ENCODE data around the gene PDIA3.

Gene PDIA3

GRCh38 chr15:43789409-43789808 lies 43.2 kb downstream of the PDIA3 start:
- TF ChIP-seq EZH2phosphoT487 (IDR thresholded peaks at IDR 0.05; ENCODE audit: low read depth) (no peak), CTCF (IDR thresholded peaks at IDR 0.05; ENCODE audit: low read depth, low read length) (no peak)
- Histone ChIP-seq H3K9ac (ENCODE audit: low read length) (peak overlapping the region; percentile 44), H3K4me1 (ENCODE audit: low read length) (peaks cover 30% of the 10 kb centered on the region)

GRCh38 chr15:43791993-43792760 lies 45.9 kb downstream of the PDIA3 start, which contains the start of gene SERF2:
Gene SERF2 (plus strand): TSS chr15:43792320. CDS start chr15:43792377, 57 bp downstream.
- Histone ChIP-seq H3K4me3 (ENCODE audit: low read length) (peak within 1 kb of the TSS; percentile 90), H3K36me3 (replicated peaks; ENCODE audit: low read depth, low read length) (peaks cover 36% of the 10 kb centered on the region), H3K4me1 (ENCODE audit: low read length) (peaks cover 30% of the 10 kb centered on the region), H3K27me3 (ENCODE audit: low read depth, low read length) (no peaks in the 10 kb centered on the region), H3K9me3 (ENCODE audit: insufficient read depth, low read length) (no peaks in the 10 kb centered on the region; the same call in 1 of the 2 replicates), H3K9ac (ENCODE audit: low read length) (peak within 1 kb of the TSS; percentile 98), H3K4me2 (ENCODE audit: low read length) (peak within 1 kb of the TSS; percentile 88), H2AFZ (ENCODE audit: low read depth, low read length) (peak within 1 kb of the TSS; percentile 71), H3K27ac (ENCODE audit: low read length) (peak within 1 kb of the TSS; percentile 75), H4K20me1 (ENCODE audit: insufficient read depth, low read length) (peaks cover 33% of the 10 kb centered on the region), H3K79me2 (ENCODE audit: low read length) (peaks cover 35% of the 10 kb centered on the region)
- no peak for TF ChIP-seq EZH2phosphoT487 (IDR thresholded peaks at IDR 0.05; ENCODE audit: low read depth)
- no peak for TF ChIP-seq CTCF (IDR thresholded peaks at IDR 0.05; ENCODE audit: low read depth, low read length)

More at GRCh38 chr15:43789409-43789808, 43.2 kb downstream of the PDIA3 start:
- Histone ChIP-seq H3K9me3 (ENCODE audit: insufficient read depth, low read length) (no peaks in the 10 kb centered on the region; the same call in 1 of the 2 replicates), H3K79me2 (ENCODE audit: low read length) (peaks cover 23% of the 10 kb centered on the region), H3K36me3 (replicated peaks; ENCODE audit: low read depth, low read length) (peaks cover 15% of the 10 kb centered on the region), H4K20me1 (ENCODE audit: insufficient read depth, low read length) (peaks cover 17% of the 10 kb centered on the region), H3K27me3 (ENCODE audit: low read depth, low read length) (no peaks in the 10 kb centered on the region), H3K27ac (ENCODE audit: low read length) (peak overlapping the region; percentile 68), H3K4me2 (ENCODE audit: low read length) (peak overlapping the region; percentile 67), H3K4me3 (ENCODE audit: low read length) (peak overlapping the region; percentile 33), H2AFZ (ENCODE audit: low read depth, low read length) (peak overlapping the region; percentile 88)

GRCh38 chr15:43792761-43793476 lies 46.7 kb downstream of the PDIA3 start:
- peak overlapping the region; percentile 98 for H3K9ac ChIP-seq (ENCODE audit: low read length)
- H3K27me3 ChIP-seq (ENCODE audit: low read depth, low read length) = no peaks in the 10 kb centered on the region
- peaks cover 35% of the 10 kb centered on the region for H3K79me2 ChIP-seq (ENCODE audit: low read length)
- peaks cover 33% of the 10 kb centered on the region for H3K4me1 ChIP-seq (ENCODE audit: low read length)
- peak overlapping the region; percentile 90 for H3K4me3 ChIP-seq (ENCODE audit: low read length)
- peak overlapping the region; percentile 88 for H3K4me2 ChIP-seq (ENCODE audit: low read length)
- peaks cover 33% of the 10 kb centered on the region for H4K20me1 ChIP-seq (ENCODE audit: insufficient read depth, low read length)
- H2AFZ ChIP-seq (ENCODE audit: low read depth, low read length) = no peak overlapping the region
- no peaks in the 10 kb centered on the region; the same call in 1 of the 2 replicates for H3K9me3 ChIP-seq (ENCODE audit: insufficient read depth, low read length)
- no peak for TF ChIP-seq EZH2phosphoT487 (IDR thresholded peaks at IDR 0.05; ENCODE audit: low read depth)
- no peak for TF ChIP-seq CTCF (IDR thresholded peaks at IDR 0.05; ENCODE audit: low read depth, low read length)
- H3K36me3 ChIP-seq (replicated peaks; ENCODE audit: low read depth, low read length) = peaks cover 36% of the 10 kb centered on the region
- H3K27ac ChIP-seq (ENCODE audit: low read length) = peak overlapping the region; percentile 75

GRCh38 chr15:43793647-43794046 lies 47.4 kb downstream of the PDIA3 start:
- H2AFZ ChIP-seq (ENCODE audit: low read depth, low read length) = no peak overlapping the region
- no peak overlapping the region for H3K27ac ChIP-seq (ENCODE audit: low read length)
- H3K79me2 ChIP-seq (ENCODE audit: low read length) = peaks cover 35% of the 10 kb centered on the region
- H3K4me3 ChIP-seq (ENCODE audit: low read length) = peak overlapping the region; percentile 90
- H3K9me3 ChIP-seq (ENCODE audit: insufficient read depth, low read length) = no peaks in the 10 kb centered on the region; the same call in 1 of the 2 replicates
- H3K4me2 ChIP-seq (ENCODE audit: low read length) = peak overlapping the region; percentile 88
- no peaks in the 10 kb centered on the region for H3K27me3 ChIP-seq (ENCODE audit: low read depth, low read length)
- TF ChIP-seq EZH2phosphoT487 (IDR thresholded peaks at IDR 0.05; ENCODE audit: low read depth) (no peak), CTCF (IDR thresholded peaks at IDR 0.05; ENCODE audit: low read depth, low read length) (no peak)
- H3K4me1 ChIP-seq (ENCODE audit: low read length) = peaks cover 34% of the 10 kb centered on the region
- H3K36me3 ChIP-seq (replicated peaks; ENCODE audit: low read depth, low read length) = peaks cover 36% of the 10 kb centered on the region
- peaks cover 33% of the 10 kb centered on the region for H4K20me1 ChIP-seq (ENCODE audit: insufficient read depth, low read length)
- peak overlapping the region; percentile 98; the same call in 1 of the 2 replicates for H3K9ac ChIP-seq (ENCODE audit: low read length)

Data from OCI-LY3 (cell line).